ACC112 (cell line): ENCODE measurements around the gene RNLS.

Experiments used
- H2AFZ ChIP-seq: fragments of 200-600 bp; sonication (generic); one replicate; pipeline ENCODE4 v1.6.0; 2017; ENCODE audit warnings: antibody characterized with exemption, low read length; ENCODE audit not compliant: unreplicated experiment
- H3K27ac ChIP-seq: fragments of 200-600 bp; sonication (generic); 2 replicates; pipeline ENCODE4 v1.5.1; 2014; ENCODE audit warnings: low read depth, mild to moderate bottlenecking, antibody characterized with exemption, low read length, moderate library complexity
- H3K27me3 ChIP-seq: fragments of 200-600 bp; sonication (generic); 2 replicates; pipeline ENCODE4 v1.6.1; 2014; ENCODE audit warnings: mild to moderate bottlenecking, antibody characterized with exemption, low read length, moderate library complexity, mixed read lengths; ENCODE audit not compliant: insufficient read depth
- H3K36me3 ChIP-seq: fragments of 200-600 bp; sonication (generic); 2 replicates; pipeline ENCODE4 v1.6.1; 2016; ENCODE audit warnings: mild to moderate bottlenecking, antibody characterized with exemption, low read length, moderate library complexity, mixed read lengths; ENCODE audit not compliant: insufficient read depth
- H3K4me1 ChIP-seq: fragments of 200-600 bp; sonication (generic); one replicate; pipeline ENCODE4 v1.6.1; 2016; ENCODE audit warnings: low read length, mixed read lengths; ENCODE audit not compliant: insufficient read depth, unreplicated experiment, control insufficient read depth
- H3K4me3 ChIP-seq: fragments of 200-600 bp; sonication (generic); 2 replicates; pipeline ENCODE4 v1.5.1; 2014; ENCODE audit warnings: mild to moderate bottlenecking, low read depth, low read length
- H3K79me2 ChIP-seq: fragments of 200-600 bp; sonication (generic); one replicate; pipeline ENCODE4 v1.6.0; 2016; ENCODE audit warnings: low read length; ENCODE audit not compliant: control insufficient read depth, unreplicated experiment, insufficient read depth

The RNLS gene

DNA sequence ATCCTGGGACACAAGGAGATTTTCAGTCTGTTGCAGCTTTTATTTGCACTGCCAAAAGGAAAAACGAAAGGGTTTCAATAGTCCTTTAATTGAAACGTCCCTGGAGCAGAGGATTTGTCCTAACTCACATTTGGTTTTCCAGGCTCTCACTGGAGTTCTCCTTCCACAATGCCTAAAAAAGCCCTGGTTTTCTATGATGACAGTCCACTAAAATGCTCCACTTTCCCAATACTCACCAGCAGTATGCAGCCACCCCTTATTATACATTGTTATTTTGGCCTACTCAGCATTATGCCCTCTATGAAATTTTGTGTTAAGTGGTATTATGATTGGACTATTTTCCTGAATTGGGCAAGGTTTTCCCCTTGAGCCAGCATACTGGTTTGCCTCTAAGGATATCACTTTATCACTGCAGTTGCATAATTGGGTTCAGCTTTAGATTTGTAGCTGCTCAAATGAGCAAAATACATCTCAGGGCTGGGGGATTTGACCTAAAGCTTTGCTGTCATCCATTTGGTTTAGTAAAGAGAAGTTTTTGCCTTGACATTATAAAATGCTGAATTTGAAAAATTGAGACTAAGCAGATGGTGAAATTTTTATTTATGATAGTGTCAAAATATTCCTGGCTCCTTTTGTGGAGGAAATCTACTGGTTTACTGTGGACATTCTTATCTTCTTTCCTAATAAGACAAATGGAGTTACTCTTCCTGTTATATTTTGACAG is 239.2 kb downstream of the RNLS start:
- no peaks in the 10 kb centered on the region for H3K79me2 ChIP-seq
- no peaks in the 10 kb centered on the region for H3K36me3 ChIP-seq
- H2AFZ ChIP-seq: no peak overlapping the region
- H3K27me3 ChIP-seq: no peaks in the 10 kb centered on the region
- H3K27ac ChIP-seq: no peak overlapping the region
- H3K4me1 ChIP-seq: no peaks in the 10 kb centered on the region
- H3K4me3 ChIP-seq: no peak overlapping the region

DNA sequence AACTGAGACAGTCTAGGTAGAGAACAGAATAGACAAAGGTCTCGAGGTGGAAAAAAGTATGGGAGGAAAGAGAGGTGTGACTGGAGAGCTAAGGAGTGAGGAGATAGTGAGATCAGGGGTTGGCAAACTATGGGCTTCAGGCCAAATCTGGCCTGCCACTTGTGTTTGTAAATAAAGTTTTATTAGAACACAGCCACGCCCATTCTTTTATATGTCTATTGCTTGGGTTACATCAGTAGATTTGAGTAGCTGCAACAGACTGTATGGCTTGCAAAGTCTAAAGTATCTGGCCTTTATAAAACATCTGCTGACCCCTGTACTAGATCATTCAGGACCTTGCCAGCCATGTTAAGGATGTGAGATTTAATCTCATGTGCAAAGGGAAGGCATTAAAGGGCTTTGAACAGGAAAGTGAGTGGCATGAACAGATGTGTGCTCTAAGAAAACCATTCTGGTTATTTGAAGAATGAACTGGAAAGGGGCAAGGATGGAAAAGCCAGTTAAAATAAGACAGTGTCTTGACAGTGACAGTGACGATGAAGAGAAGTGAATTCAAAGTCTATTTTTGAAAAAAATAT is 240.3 kb downstream of the RNLS start:
- H3K79me2 ChIP-seq: no peaks in the 10 kb centered on the region
- H3K4me3 ChIP-seq: no peak overlapping the region
- H3K4me1 ChIP-seq: no peaks in the 10 kb centered on the region
- H3K36me3 ChIP-seq: no peaks in the 10 kb centered on the region
- H3K27ac ChIP-seq: no peak overlapping the region
- H2AFZ ChIP-seq: no peak overlapping the region
- H3K27me3 ChIP-seq: no peaks in the 10 kb centered on the region

DNA sequence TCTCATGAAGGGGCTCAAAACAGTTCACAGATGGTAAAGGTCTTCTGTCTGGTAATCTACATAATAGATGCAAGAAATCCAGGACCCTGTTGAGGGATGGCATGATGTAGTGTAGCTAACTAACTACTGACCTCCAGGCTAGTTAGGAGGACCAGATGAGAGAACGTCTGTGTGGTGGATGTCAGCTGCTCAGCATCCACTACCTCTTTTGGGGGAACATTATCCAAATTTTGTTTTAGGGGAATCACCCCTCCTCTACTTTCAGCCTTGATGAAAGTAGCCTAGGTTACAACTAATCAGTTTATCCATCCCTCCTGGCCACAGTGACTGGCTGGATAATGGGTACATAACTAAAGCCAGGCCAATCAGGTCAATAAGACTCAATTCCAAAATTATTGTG is 246.0 kb downstream of the RNLS start:
- Histone ChIP-seq H3K36me3 (no peaks in the 10 kb centered on the region), H2AFZ (no peak overlapping the region), H3K27me3 (no peaks in the 10 kb centered on the region), H3K4me3 (no peak overlapping the region), H3K4me1 (no peaks in the 10 kb centered on the region), H3K79me2 (no peaks in the 10 kb centered on the region), H3K27ac (no peak overlapping the region)

DNA sequence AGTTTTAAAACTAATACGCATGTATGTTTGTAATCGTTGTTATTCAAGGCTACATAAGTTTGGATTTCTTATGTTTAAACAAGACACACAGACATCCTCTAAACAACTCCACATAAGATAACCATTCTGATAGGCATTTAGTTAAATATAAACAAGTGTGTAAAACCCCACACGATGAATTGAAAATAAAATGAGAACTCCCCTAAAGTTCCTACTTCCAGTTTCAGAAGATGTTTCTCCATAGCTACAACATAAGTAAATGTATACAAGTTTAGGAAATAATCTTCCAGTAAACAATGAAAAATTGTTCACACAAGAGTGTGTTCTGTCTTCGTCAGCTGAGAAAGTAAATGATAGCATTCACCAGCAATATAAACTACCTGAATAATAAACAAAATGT is 246.8 kb downstream of the RNLS start:
- Histone ChIP-seq H3K4me3 (no peak overlapping the region), H3K36me3 (no peaks in the 10 kb centered on the region), H2AFZ (no peak overlapping the region), H3K27ac (no peak overlapping the region), H3K4me1 (no peaks in the 10 kb centered on the region), H3K79me2 (no peaks in the 10 kb centered on the region), H3K27me3 (no peaks in the 10 kb centered on the region)

DNA sequence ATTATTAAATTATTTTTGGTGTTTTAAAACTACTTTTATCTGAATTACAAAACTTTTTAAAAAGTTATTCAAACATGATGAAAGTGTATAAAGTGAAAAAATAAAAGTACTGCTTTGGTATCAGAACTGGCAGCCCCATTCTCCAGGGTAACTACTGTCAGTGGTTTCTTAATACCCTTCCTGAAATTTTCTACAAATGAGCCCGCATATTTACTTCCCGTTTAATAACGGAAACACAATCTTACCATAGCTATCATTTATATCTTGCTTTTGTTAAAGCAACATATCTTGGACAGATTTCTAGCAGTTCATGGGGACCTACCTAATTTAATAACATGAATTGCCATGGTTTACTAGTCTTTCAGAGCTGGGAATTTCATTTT is 249.9 kb downstream of the RNLS start:
- no peak overlapping the region for H3K27ac ChIP-seq
- H2AFZ ChIP-seq: no peak overlapping the region
- H3K4me1 ChIP-seq: no peaks in the 10 kb centered on the region

DNA sequence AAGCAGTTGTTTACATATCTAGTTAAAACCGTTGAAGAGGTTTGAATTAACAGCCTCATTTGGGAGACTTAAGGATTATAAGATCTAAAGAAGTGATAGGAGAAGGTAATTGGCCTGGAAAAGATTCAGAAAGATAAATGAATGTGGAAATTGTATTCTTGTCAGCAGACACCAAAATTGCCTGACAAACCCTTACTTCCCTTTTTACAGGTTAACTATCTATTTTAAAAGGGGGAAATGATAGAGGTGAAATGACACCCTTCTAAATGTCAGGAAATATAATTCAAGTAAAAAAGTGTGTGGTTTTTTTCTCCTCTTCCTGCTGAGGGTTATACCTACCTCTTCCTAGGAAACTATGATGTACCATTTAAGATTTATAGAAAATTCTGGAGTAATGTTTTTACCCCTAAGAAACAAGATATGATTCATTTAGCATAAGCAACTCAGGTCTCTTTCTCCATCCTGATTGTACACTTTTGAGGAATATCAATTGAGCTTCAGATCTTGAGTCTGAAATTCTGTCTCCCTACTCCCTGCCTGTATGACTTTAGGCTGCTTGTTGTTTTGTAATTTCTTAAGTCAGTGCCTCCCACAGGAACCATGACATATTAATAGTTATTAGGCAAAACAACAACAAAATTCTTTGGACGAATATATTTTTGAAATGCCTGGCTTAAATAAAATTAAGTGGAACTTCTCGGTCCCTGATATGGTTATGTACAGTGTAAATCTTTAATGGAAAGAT is 250.4 kb downstream of the RNLS start:
- H3K36me3 ChIP-seq: no peaks in the 10 kb centered on the region
- H3K4me1 ChIP-seq: no peaks in the 10 kb centered on the region
- no peak overlapping the region for H3K27ac ChIP-seq
- no peaks in the 10 kb centered on the region for H3K79me2 ChIP-seq
- H2AFZ ChIP-seq: no peak overlapping the region
- no peaks in the 10 kb centered on the region for H3K27me3 ChIP-seq
- no peak overlapping the region for H3K4me3 ChIP-seq

More for the DNA sequence above, 249.9 kb downstream of the RNLS start:
- H3K27me3 ChIP-seq: no peaks in the 10 kb centered on the region
- H3K36me3 ChIP-seq: no peaks in the 10 kb centered on the region
- no peak overlapping the region for H3K4me3 ChIP-seq
- no peaks in the 10 kb centered on the region for H3K79me2 ChIP-seq

DNA sequence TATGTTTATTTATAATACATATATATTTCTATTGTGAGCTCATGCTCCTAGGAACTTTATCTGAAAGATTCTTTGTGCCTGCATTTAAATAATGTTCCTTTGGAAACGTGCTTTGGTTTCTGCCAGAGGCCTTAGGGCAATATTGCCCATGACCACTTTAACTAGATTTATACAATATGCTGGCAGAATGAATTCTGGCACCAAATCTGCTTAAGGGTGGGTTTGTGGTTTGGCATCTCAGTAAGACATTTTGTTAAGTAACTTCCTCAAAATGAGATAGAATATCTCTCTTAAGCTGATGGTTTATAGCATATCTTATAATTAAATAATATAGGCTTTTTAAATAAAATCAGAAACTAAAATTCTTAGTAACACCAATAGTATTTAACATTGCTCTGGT is 252.9 kb downstream of the RNLS start:
- no peaks in the 10 kb centered on the region for H3K36me3 ChIP-seq
- H2AFZ ChIP-seq: no peak overlapping the region
- H3K4me1 ChIP-seq: no peaks in the 10 kb centered on the region

DNA sequence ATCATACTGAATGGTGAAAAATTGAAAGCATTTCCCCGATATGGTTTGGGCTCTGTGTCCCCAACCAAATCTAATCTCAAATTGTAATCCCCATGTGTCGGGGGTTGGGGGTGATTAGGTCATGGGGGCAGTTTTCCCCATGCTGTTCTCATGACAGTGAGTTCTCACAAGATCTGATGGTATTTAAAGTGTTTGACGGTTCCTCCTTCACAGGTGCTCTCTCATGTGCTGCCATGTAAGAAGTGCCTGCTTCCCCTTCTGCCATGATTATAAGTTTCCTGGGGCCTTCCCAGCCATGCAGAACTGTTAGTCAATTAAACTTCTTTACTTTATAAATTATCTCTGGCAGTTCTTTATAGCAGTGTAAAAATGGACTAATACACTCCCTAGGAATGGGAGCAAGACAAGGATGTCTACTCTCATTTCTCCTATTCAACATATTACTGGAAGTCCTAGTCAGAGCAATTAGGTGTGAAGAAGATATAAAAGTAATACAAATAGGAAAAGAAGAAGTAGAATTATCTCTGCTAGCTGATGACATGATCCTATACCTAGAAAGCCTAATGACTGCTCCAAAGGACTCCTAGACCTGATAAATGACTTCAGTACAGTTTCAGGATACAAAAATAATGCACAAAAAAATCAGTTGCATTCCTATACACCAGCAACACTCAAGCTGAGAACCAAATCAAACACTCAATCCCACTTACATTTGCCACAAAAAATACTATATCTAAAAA is 260.6 kb downstream of the RNLS start:
- Histone ChIP-seq H3K4me1 (no peaks in the 10 kb centered on the region), H3K36me3 (no peaks in the 10 kb centered on the region), H2AFZ (no peak overlapping the region), H3K27ac (no peak overlapping the region), H3K27me3 (no peaks in the 10 kb centered on the region), H3K4me3 (no peak overlapping the region), H3K79me2 (no peaks in the 10 kb centered on the region)

More for the DNA sequence above, 252.9 kb downstream of the RNLS start:
- H3K79me2 ChIP-seq: no peaks in the 10 kb centered on the region
- no peak overlapping the region for H3K4me3 ChIP-seq
- no peak overlapping the region for H3K27ac ChIP-seq
- no peaks in the 10 kb centered on the region for H3K27me3 ChIP-seq

DNA sequence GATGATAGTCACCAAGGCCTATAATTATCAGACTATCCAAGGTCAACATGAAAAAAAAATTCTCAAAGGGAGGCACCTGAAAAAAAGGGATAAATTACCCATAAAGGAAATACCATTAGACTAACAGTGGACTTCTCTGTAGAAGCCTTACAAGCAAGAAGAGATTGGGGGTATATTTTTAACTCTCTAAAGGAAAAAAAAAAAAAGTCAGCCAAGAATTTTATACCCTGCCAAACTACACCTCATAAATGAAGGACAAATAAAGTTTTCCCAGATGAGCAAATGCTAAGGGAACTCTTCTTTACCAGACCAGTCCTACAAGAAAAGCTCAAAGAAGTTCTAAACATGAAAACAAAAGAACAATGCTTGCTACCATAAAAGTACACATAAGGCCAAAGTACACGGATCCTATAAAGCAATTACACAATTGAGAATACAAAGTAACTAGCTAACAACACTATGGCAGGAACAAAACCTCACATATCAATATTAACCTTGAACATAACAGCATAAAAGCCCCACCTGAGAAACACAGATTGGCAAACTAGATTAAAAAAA is 263.1 kb downstream of the RNLS start:
- no peak overlapping the region for H3K4me3 ChIP-seq
- H3K27me3 ChIP-seq: no peaks in the 10 kb centered on the region
- H3K36me3 ChIP-seq: no peaks in the 10 kb centered on the region
- no peak overlapping the region for H2AFZ ChIP-seq
- no peaks in the 10 kb centered on the region for H3K79me2 ChIP-seq
- no peak overlapping the region for H3K27ac ChIP-seq
- H3K4me1 ChIP-seq: no peaks in the 10 kb centered on the region

DNA sequence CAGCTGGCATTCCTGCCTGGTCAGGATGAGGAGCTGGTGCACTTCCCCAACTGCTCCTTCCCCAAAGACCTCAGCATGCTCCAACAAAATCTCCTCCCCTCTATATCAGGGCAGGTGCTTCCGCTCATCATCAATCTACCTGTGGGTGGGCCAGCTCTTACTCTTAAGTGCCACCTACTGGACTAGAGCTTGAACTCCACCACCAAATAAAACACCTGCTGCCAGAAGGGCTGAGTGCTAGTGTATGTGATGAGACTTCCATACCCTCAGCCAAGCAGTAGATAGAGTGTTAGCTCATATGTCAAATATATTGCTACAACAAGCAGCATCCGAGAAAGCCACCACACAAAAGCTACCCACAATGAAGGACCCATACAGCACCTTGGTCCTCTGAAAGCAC is 264.3 kb downstream of the RNLS start:
- Histone ChIP-seq H3K36me3 (no peaks in the 10 kb centered on the region), H3K79me2 (no peaks in the 10 kb centered on the region), H3K4me3 (no peak overlapping the region), H2AFZ (no peak overlapping the region), H3K4me1 (no peaks in the 10 kb centered on the region), H3K27ac (no peak overlapping the region), H3K27me3 (no peaks in the 10 kb centered on the region)
